NCI-H146 treated with DMSO at 0.1 percent for 48 hours (cell line): ENCODE measurements around the gene RTN4.
"Not testable (repeated sequence)": the region's sequence is repeated elsewhere in the genome, so short reads cannot be mapped to it uniquely, and the experiment has no call there.

Source experiments
- DNase-seq: peaks from one replicate; lab custom pipeline; 2025; ENCODE audit not compliant: unreplicated experiment; lab: John Stamatoyannopoulos, UW

Gene RTN4

DNA sequence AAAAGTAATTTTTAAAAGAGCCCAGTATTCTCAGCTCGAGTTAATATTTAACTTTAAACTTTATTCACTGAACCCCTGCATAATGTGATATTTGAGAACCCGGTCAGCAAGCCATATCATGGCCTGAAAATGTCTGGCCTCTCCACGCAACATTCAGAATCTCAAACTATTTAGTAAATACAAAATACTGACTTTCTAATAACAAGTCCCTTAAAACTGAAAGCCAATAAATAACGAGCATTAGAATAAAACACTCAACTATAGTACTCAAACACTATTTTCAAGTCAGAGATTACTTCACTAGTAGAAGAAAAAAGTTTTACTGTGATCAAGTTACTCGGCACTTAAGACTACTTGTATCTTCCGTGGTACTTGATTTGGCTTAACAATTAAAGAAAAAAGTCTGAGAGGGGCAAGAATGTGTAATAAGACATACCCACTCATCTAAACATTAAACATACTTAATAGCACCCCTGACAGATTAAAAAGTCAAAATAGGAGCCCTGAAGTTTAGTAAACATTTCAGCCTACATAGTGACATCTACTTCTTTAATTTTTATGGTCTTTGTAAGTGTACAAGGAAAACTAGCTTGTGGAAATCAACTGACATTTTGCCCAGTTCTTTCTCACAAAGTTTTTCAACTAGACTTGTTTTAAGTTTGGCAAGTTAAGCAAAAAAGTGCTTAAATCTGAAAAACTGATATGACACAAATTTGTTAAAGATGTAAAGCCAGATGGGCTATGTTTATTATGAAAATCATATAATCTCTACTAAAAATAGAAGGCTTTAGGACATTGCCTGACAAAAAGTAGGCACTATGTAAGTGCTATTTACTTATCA, 38.2 kb downstream of the RTN4 start:
- no peak for DNase-seq

DNA sequence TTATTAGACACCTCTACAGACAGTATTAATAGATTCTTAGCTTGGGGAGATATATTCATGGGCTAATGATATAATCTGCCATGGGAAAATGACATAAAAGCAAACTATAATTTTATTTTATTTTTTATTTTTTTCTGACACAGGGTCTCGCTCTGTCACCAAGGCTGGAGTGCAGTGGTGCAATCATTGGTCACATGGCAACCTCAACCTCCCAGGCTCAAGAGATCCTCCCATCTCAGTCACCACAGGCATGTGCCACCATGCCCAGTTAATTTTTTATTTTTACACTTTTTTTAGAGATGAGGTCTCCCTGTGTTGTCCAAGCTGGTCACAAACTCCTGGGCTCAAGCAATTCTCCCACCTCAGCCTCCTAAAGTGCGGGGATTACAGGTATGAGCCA, 39.3 kb downstream of the RTN4 start:
- no peak for DNase-seq

DNA sequence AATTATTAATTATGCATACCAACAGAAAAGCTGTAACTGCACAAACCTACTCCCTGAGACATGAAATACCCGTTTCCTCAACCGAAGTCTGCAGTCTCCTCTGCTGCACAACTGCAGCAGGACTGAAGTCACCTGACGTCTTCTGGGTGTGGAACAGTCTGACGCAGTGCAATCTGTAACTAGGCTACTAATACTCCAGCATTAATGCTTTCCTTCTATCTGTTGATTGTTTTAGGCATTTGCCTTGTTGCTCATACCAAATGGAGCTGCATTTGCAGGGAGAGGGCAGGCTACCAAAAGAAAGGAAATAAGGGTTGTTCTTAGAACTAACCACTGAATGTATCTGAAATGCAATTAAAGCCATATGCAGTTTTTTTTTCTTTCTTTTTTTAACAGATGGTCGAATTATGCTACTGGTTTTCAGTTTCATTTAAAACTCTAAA, 40.1 kb downstream of the RTN4 start:
- no peak for DNase-seq

DNA sequence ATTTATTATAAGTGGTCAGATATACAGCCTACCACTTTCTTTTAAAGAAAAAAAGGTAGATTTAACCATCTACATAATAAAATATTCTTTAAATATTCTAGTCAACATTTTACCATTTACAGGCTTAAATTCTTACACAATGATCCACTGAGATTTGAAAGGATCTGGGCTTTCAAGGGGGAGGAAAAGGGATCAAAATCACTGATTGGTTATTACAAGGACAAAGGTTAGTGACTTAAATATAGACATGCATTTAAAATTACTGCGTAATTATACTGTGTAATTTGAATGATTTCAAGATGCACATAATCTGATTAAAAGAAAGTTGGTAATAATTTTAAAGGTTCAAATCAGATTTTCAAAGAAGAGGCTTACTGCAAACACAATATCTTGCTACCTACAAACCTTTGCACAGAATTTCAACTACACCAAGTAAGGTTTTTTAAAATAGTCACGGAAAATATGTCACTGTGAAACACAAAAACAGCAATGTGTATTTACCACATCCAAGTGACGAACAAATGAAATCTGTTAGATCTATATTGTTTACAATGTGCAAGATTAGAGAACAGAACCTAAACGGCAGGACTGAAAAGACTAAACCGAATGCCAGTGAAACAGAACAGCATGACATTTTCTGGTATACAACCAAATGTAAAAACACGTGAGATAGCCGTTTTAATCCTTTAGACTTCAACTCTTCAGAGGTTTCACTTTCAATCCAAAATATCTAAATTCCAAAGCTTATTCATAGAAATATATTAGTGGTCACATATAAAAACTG, 40.8 kb downstream of the RTN4 start:
- DNase-seq: no peak

DNA sequence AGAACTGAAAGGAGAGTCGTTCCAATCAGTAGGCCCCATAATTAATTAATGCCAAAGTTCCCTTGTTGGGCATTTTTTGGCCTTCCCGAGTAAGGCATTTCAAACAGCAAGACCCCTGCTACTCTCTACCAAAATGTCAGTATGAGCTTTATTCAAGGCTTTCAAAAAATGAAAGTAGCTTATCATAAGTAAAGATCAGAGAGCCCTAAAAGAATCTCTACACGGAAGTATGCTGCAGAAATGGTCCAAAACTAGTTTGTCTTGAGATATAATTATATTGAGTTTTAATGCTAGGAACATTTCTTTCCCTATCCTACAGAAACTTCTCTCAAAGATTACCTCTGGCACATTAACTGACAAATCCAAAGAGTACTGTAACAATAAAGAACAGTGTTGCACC, 43.9 kb downstream of the RTN4 start:
- no peak for DNase-seq

DNA sequence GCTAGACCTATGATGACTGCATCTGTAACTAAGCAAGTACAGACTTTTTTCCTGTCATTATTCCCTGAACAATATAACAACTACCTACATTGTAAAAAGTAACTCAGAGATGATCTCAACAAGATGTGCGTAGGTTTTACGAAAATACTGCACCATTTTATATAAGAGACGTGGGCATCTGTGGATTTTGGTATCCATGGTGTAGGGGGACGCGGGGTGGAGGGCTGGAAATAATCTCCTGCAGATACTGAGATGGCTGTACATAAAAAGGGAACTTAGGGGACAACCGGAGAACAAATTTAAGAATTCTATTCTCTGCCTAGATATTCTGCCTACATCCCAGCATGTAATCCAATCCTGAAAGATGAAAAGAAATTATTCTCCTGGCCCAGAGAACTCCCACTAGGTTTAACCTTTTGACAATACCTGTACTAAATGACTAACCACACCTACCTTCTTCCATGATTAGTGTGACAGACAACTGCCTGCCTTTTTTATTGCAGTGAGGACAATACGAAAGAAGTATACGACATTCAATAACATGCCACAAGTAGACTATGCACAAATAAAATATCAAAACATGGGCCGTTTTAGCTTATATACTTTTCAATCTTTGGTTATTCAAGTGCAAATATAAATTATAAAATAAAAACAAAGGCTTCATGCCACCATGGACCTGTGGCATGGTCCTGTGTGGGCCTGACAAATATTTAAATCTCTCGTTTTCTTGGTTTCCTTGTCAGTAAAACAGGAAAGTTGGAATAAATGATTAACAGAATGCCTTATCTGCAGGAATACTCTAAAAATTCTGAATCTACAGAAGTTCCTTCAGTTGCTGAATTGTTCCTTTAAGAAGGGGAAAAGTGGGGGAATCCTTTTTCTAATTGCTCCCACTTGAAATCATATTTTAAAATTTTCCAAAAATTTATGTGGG, 46.3 kb downstream of the RTN4 start:
- DNase-seq: no peak

DNA sequence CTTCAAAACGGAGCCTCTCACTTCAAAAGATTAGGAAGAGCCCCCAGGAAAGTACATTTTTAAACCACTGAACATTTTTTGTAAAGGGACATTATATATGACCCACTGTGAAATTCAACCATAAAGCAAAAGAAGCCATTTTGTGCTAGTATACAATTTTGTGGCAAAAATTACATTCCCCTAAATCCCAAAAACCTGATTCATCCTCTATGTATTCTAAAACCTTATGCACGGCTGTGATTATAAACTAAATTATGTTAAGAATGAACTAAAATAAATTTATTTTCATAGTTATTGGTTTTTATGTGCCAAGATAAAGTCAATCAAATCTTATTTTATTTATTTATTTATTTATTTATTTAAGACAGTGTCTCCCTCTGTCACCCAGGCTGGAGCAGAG, 48.5 kb downstream of the RTN4 start:
- DNase-seq: no peak

DNA sequence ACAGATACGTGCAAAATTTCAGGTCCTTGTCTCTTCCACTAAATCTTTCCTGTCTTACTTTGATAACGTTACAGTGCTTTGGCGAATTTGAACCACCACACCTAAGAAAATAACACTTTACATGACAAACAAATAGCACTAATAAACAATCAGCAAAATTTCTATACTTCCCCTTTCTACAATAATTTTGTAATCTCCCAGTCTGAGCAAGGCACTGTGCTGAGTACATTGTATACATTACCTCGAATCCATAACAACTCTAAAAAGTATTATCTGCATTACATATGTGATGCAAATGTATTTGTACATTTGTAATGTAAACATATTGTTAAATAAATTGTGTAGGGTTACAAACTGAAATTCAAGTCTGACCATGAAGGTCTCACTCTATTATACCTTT, 49.9 kb downstream of the RTN4 start:
- DNase-seq: no peak

DNA sequence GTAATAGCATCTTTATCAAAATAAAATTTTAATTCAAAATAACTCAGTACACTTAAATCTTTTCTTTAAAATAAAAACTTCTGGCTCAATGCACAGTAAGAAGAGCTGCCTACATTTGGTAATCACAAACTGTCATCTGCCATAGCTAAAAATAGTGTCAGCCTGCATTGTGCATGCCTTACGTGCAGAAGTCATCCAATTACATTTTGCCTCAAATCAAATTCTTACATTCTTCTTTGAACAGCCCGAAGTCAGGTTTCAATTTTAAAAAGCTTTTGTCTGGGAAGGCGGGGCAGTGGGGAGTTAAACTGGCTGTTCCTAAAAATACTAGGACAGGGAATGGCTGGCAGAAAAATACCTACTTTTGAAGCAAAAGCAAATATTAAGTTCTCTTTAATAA, 51.1 kb downstream of the RTN4 start:
- no peak for DNase-seq

DNA sequence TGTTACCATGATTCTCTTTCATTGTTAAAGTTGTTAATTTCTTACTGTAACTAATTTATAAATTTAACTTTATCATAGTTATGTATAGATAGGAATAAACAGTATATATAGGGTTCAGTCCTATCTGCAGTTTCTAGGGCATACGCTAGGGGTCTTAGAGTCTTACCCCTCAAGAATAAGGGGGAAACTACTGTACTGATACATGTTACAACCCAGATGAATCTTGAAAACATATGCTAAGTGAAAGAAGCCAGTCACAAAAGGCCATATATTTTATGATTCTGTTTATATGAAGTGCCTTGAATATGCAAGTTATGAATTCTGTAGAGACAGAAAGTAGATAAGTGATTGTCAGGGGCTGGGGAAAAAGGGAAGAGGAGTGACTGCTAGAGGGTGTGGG, 52.4 kb downstream of the RTN4 start:
- DNase-seq: no peak

DNA sequence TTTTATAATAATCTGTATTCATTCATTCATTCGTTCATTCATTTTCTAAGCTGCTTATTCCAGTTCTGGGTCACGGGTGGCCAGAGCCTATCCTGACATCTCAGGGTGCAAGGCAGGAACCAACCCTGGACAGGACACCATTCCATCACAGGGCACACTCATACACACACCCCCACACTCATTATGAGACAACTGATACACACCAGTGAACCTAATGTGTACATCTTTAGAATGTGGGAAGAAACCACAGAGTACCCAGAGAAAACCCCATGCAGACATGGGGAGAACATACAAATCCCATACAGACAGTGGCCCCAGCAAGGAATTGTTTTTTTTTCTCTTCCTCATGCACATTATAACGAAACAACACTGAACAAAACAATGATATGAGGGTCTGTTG, 54.7 kb downstream of the RTN4 start:
- DNase-seq: no peak

DNA sequence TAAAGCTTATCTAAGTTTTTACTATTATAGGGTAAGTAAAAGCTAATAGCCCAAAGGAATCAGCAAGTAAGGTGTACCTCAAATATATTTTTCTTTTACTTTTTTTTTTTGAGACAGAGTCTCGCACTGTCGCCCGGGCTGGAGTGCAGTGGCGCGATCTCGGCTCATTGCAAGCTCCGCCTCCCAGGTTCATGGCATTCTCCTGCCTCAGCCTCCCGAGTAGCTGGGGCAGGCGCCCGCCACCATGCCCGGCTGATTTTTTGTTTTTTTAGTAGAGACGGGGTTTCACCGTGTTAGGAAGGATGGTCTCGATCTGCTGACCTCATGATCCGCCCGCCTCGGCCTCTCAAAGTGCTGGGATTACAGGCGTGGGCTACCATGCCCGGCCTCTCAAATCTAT, 59.6 kb downstream of the RTN4 start:
- DNase-seq: not testable (repeated sequence)

DNA sequence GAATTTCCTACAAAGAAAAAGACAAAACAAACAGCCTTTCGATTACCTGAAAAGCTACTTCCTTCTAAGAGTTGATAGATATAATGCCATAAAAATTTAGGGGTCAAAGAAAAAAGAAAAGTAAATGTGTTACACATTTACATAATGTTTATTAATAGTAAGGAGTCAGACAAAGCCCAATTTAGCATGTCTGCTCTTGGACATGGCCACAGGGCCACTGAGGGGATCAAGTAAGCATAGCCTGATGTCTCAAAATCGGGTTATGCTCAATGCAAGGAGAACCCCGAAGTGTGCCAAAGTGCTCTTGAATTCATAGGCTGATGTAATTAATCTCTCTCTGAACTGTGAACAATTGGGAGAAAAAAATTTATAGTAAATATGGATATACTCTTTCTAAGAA, 61.6 kb downstream of the RTN4 start:
- DNase-seq: no peak

DNA sequence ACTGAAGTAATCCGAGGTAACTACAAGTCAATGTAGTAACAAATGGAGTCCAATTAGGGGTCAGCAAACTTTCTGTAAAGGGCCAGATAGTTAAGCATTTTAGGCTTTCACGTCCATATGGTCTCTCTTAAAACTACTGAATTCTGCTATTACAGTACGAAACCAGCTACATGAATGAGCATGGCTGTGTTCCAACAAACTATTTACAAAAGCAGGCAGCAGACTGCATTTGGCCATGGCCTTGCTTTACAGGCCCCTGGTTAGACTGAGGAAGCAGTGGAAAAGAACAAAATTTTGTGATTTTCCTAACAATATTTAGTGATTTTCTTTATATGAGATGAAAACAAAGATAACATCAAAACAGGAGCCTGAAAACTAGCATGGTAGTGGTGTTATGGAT, 64.0 kb downstream of the RTN4 start:
- no peak for DNase-seq

DNA sequence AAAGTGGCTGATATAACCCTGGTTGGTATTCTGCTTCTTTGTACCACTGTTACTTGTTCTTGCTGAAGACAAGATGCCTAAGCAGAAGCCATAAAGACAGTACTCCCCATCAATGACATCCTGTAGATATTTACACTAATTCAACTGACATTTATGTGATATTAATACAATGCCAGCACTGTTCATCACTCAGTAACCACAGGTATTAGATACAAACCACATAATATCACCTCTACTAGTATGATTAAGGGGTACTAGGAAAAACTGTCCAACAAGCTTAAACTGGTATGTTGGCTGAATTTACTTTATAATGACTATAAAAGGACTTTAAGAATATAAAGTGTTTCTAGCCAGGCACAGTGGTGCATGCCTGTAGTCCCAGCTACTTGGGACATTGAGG, 65.8 kb downstream of the RTN4 start:
- DNase-seq: no peak

DNA sequence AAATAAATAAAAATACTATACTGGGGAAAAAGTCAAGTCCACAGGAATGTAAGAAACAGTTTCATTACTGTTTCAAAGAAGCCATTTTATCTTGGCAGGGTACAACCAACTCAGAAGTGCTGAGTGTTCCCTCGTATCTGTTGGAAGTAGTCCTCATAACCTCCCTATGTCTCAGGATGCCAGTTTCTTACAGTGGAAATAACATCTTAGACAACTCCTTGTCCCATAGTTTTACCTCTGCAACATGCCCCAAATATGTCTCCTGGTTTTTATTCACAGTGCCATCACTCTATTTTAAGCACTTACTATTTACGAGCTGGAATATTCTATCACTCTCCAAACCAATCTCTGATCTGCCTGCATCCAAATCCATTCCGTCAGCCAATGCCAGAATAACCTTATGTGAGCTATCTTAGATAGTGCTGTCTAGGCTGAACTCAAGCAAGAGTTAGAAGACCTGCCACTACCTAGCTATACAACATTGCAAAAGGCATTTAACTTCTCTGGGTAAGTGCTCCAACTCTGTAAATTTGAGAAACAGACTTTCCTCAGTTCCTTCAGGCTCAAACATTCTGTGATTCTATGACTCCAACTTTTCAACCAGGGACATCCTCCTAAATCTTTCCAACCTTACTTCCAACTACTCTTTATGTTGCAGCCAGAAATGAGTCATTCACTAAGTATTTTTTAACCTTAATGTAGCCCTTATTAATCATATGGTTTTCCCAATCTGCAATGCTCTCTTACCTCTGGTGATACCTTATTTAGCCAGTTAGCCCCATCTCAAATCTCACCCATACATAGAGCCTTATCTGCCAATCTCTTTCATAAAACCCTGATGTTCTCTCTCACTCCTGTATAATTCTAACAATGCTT, 66.7 kb downstream of the RTN4 start:
- DNase-seq: no peak

DNA sequence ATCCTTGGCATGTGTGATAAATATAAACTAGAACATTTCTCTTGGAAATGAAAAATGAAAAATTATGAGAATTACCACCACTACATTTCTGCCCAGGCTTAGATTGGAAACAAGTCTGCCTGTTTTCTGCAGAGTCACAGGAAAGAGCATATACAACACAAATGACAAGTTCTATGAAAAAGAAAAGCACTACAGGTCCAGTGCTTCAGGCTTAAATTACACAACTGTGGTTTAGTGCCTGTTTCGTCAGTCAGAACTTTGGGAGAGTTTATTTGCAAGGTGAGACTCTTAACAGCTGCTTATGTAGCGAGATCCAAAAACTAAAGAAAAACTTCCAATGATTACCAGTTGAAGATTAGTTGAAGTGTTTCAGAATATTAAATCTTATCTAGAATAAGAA, 68.9 kb downstream of the RTN4 start:
- no peak for DNase-seq

DNA sequence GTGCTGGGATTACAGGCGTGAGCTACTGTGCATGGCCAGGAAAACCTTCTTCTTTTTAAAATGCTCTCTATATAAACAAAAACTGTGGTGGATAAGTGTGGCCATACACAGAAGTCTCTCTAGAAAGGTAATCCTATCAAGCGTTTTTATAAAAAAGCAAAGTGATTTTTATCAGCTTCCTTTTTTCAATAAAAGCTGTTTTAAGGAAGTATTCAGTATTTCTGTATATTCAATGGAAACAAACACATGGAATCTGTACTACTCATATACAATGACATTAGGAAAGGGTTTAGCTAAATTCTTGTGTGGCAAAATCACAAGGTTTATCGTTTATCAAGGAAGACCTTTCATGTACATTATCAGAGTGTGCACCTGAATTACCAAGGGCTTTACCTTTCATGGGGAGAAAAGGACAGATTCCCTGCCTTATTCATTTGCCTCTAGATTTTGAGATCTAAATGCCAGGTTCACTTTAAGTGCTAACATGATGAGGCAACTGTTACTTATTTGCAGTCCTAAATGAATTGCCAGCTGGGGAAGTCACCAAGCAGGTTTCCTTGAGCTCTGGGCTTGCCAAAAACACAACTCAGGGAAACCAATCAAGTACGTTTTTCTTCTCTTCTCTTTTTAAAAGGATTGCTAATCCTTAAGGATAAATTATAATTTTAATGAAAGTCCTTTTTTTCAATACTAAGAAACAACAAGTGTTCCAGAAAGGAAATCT, 70.8 kb downstream of the RTN4 start:
- DNase-seq: no peak

DNA sequence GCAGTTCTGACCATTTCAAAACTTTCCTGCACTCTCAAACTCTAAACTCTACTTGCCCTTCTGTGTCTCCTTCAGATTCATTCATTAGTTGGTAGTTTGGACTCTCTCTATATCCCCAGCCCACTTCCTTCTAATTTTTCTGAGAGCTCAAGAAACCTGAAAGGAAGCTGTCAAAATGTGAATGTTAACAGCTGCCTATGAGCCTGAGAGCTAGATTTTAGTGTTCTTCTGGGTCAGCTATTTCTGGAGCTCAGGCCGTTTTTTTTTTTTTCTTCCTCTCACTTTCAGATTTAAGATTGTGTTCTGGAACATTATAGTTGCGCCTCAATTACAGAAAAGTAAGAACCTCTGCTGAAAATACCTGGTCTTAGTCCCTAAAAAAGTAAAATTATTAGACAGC, 73.1 kb downstream of the RTN4 start:
- DNase-seq: no peak
